ENCODE measurements around the gene ATP6V1G1. TPM values are rescaled to one million over a fixed set of nuclear protein-coding genes. Genes with fewer than 3 reads are reported as not detected.
"Not testable (repeated sequence)": the region's sequence is repeated elsewhere in the genome, so short reads cannot be mapped to it uniquely, and the experiment has no call there.

Gene ATP6V1G1
- total RNA-seq, 1 experiment from 2014 or later = 87.1 TPM

DNA sequence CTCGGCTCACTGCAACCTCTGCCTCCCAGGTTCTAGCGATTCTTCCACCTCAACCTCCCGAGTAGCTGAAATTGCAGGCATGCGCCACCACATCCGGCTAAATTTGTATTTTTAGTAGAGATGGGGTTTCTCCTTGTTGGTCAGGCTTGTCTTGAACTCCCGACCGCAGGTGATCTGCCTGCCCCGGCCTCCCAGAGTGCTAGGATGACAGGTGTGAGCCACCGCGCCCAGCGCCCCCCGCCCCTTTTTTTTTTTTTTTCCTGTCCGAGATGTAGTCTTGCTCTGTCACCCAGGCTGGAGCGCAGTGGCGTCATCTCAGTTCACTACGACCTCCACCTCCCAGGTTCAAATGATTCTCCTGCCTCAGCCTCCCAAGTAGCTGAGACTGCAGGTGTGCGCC lies 6.6 kb downstream of the ATP6V1G1 start:
- ChIA-PET POLR2A (interaction anchor here (0.6 kb wide), 1 partner anchor 65 kb away, joined by 4 read pairs; no protein-coding TSS in a partner anchor), CTCF (interaction anchor here (0.7 to 0.9 kb wide), 2 partner anchors 27 to 937 kb away, joined by 3 read pairs; no protein-coding TSS in a partner anchor)
- H3K4me1 Mint-ChIP-seq (ENCODE audit: insufficient read depth, unreplicated experiment) = peaks cover 26% of the 10 kb centered on the region
- peaks cover 90% of the 10 kb centered on the region for H3K36me3 Mint-ChIP-seq (ENCODE audit: insufficient read depth, unreplicated experiment)
- DNase-seq (ENCODE audit: unreplicated experiment) = no peak
- BruUV-seq (replicated peaks) = no TSS peak
- intact Hi-C loops (cut with micrococcal nuclease) = no loop called here
- no peaks in the 10 kb centered on the region for H3K9me3 Mint-ChIP-seq (ENCODE audit: unreplicated experiment)
- TF ChIP-seq, protein P1, sequence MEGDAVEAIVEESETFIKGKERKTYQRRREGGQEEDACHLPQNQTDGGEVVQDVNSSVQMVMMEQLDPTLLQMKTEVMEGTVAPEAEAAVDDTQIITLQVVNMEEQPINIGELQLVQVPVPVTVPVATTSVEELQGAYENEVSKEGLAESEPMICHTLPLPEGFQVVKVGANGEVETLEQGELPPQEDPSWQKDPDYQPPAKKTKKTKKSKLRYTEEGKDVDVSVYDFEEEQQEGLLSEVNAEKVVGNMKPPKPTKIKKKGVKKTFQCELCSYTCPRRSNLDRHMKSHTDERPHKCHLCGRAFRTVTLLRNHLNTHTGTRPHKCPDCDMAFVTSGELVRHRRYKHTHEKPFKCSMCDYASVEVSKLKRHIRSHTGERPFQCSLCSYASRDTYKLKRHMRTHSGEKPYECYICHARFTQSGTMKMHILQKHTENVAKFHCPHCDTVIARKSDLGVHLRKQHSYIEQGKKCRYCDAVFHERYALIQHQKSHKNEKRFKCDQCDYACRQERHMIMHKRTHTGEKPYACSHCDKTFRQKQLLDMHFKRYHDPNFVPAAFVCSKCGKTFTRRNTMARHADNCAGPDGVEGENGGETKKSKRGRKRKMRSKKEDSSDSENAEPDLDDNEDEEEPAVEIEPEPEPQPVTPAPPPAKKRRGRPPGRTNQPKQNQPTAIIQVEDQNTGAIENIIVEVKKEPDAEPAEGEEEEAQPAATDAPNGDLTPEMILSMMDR (IDR thresholded peaks at IDR 0.05; ENCODE audit: unreplicated experiment) = no peak
- H3K27me3 Mint-ChIP-seq (ENCODE audit: insufficient read depth, unreplicated experiment) = no peaks in the 10 kb centered on the region
- H3K27ac Mint-ChIP-seq (ENCODE audit: low read depth, unreplicated experiment) = no peak overlapping the region
- H3K4me3 Mint-ChIP-seq (ENCODE audit: unreplicated experiment) = no peak overlapping the region

DNA sequence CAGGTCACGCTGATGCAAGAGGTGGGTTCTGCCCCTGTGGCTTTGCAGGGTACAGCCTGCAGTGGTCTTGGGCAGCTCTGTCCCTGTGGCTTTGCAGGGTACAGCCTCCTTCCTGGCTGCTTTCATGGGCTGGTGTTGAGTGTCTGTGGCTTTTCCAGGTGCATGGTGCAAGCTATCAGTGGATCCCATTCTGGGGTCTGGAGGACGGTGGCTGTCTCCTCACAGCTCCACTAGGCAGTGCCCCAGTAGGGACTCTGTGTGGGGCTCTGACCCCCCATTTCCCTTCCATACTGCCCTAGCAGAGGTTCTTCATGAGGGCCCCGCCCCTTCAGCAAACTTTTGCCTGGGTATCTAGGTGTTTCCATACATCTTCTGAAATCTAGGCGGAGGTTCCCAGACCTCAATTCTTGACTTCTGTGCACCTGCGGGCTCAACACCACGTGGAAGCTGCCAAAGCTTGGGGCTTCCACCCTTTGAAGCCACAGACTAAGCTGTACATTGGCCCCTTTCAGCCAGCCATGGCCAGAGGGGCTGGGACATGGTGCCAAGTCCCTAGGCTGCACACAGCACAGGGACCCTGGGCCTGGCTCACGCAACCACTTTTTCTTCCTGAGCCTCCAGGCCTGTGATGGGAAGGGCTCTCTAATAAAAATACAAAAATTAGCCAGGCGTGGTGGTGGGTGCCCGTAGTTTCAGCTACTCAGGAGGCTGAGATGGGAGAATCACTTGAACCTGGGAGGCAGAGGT lies 13.1 kb downstream of the ATP6V1G1 start:
- H3K4me3 Mint-ChIP-seq (ENCODE audit: unreplicated experiment); BruUV-seq (replicated peaks); H3K27me3 Mint-ChIP-seq (ENCODE audit: insufficient read depth, unreplicated experiment); H3K4me1 Mint-ChIP-seq (ENCODE audit: insufficient read depth, unreplicated experiment); intact Hi-C loops (cut with micrococcal nuclease); H3K9me3 Mint-ChIP-seq (ENCODE audit: unreplicated experiment); DNase-seq (ENCODE audit: unreplicated experiment); H3K27ac Mint-ChIP-seq (ENCODE audit: low read depth, unreplicated experiment): not testable (repeated sequence)
- ChIA-PET CTCF (interaction anchor here (0.5 to 1.5 kb wide), 5 partner anchors 9 to 239 kb away, joined by 3 to 6 read pairs (median 3); no protein-coding TSS in a partner anchor), POLR2A (interaction anchor here (0.7 to 3.4 kb wide), 7 partner anchors 9 to 840 kb away, joined by 3 to 19 read pairs (median 3); partner anchors contain the start of genes ATP6V1G1 and TMEM268)
- peaks cover 63% of the 10 kb centered on the region for H3K36me3 Mint-ChIP-seq (ENCODE audit: insufficient read depth, unreplicated experiment)

DNA sequence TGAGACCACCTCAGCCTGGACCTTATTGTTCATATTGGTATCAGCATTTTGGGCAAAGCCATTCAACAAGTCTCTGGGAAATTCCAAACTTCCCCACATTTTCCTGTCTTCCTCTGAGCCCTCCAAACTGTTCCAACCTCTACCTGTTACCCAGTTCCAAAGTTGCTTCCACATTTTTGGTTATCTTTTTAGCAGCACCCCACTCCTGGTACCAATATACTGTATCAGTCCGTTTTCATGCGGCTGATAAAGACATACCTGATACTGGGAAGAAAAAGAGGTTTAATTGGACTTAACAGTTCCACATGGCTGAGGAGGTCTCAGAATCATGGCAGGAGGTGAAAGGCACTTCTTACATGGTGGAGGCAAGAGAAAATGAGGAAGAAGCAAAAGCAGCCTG lies 14.2 kb downstream of the ATP6V1G1 start:
- H3K4me1 Mint-ChIP-seq (ENCODE audit: insufficient read depth, unreplicated experiment); BruUV-seq (replicated peaks); H3K9me3 Mint-ChIP-seq (ENCODE audit: unreplicated experiment); H3K4me3 Mint-ChIP-seq (ENCODE audit: unreplicated experiment); H3K27ac Mint-ChIP-seq (ENCODE audit: low read depth, unreplicated experiment); CTCF ChIA-PET; H3K27me3 Mint-ChIP-seq (ENCODE audit: insufficient read depth, unreplicated experiment); DNase-seq (ENCODE audit: unreplicated experiment); intact Hi-C loops (cut with micrococcal nuclease): not testable (repeated sequence)
- POLR2A ChIA-PET = interaction anchor here (0.9 to 3.4 kb wide), 2 partner anchors 13 to 14 kb away, joined by 3 to 19 read pairs; partner anchors contain the start of gene ATP6V1G1
- peaks cover 52% of the 10 kb centered on the region for H3K36me3 Mint-ChIP-seq (ENCODE audit: insufficient read depth, unreplicated experiment)

DNA sequence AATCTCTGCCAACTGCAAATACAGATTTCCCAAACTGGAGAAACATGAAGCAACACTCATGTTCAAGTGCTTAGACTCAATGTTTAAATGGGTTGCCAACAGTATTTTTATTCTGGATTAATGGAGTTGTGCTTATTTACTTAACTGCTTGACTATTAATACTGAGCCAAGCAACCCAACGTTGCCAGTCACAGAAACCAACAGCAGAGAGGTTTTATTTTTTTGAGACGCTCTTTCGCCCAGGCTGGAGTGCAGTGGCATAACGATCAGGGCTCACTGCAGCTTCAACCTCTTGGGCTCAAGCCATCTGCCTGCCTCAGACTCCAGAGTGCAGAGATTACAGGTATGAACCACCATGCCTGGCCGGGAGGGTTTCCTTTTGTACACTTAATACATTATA lies 15.1 kb downstream of the ATP6V1G1 start:
- TF ChIP-seq, protein P1 (IDR thresholded peaks at IDR 0.05; ENCODE audit: unreplicated experiment) = no peak
- Mint-ChIP-seq H3K4me3 (ENCODE audit: unreplicated experiment) (no peak overlapping the region), H3K4me1 (ENCODE audit: insufficient read depth, unreplicated experiment) (peaks cover 8% of the 10 kb centered on the region), H3K27ac (ENCODE audit: low read depth, unreplicated experiment) (no peak overlapping the region), H3K9me3 (ENCODE audit: unreplicated experiment) (peaks cover 9% of the 10 kb centered on the region), H3K36me3 (ENCODE audit: insufficient read depth, unreplicated experiment) (peaks cover 44% of the 10 kb centered on the region), H3K27me3 (ENCODE audit: insufficient read depth, unreplicated experiment) (no peaks in the 10 kb centered on the region)
- DNase-seq (ENCODE audit: unreplicated experiment) = no peak
- no TSS peak for BruUV-seq (replicated peaks)
- intact Hi-C loops (cut with micrococcal nuclease) = no loop called here
- CTCF ChIA-PET = no interaction called here
- POLR2A ChIA-PET = interaction anchor here (0.9 to 1.9 kb wide), 2 partner anchors 14 to 15 kb away, joined by 3 to 5 read pairs; partner anchors contain the start of gene ATP6V1G1

DNA sequence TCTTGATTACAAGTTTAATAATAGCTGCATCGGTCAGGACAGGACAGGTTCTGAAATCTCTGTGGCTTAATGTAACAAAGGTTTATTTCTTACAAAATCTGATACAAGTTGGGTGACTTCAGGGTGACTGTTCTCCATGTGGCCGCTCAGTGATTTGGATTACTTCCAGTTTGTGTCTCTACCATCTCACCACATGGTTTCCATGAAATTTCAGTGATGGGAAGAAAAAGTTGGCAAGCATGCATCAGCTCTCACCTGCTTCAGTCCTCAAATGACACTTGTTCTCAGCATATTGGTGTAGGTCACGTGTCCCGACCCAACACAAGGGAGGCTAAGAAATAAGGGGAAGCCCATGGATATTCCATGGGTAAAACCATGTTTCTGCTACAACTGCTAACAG lies 15.7 kb downstream of the ATP6V1G1 start:
- peaks cover 38% of the 10 kb centered on the region for H3K36me3 Mint-ChIP-seq (ENCODE audit: insufficient read depth, unreplicated experiment)
- H3K9me3 Mint-ChIP-seq (ENCODE audit: unreplicated experiment) = peaks cover 9% of the 10 kb centered on the region
- intact Hi-C loops (cut with micrococcal nuclease) = no loop called here
- TF ChIP-seq, protein P1 (IDR thresholded peaks at IDR 0.05; ENCODE audit: unreplicated experiment) = no peak
- no TSS peak for BruUV-seq (replicated peaks)
- DNase-seq (ENCODE audit: unreplicated experiment) = no peak
- H3K4me3 Mint-ChIP-seq (ENCODE audit: unreplicated experiment) = no peak overlapping the region
- H3K27ac Mint-ChIP-seq (ENCODE audit: low read depth, unreplicated experiment) = no peak overlapping the region
- ChIA-PET CTCF (interaction anchor here (1.1 to 1.5 kb wide), 2 partner anchors 12 to 16 kb away, joined by 3 to 4 read pairs; partner anchors contain the start of gene ATP6V1G1), POLR2A (interaction anchor here (1.3 to 1.9 kb wide), 2 partner anchors 10 to 16 kb away, joined by 3 to 5 read pairs; partner anchors contain the start of gene ATP6V1G1)
- peaks cover 8% of the 10 kb centered on the region for H3K4me1 Mint-ChIP-seq (ENCODE audit: insufficient read depth, unreplicated experiment)
- no peaks in the 10 kb centered on the region for H3K27me3 Mint-ChIP-seq (ENCODE audit: insufficient read depth, unreplicated experiment)
